ENCODE measurements around the gene CYP2R1.
"Not testable (repeated sequence)": the region's sequence is repeated elsewhere in the genome, so short reads cannot be mapped to it uniquely, and the experiment has no call there.

Gene CYP2R1

GRCh38 chr11:14863775-14864174 is 28.3 kb downstream of the CYP2R1 start:
- not testable (repeated sequence) for H3K27ac ChIP-seq (ENCODE audit: insufficient read depth, low read depth, low read length, poor library complexity, severe bottlenecking); H3K36me3 ChIP-seq (ENCODE audit: control insufficient read depth, insufficient read depth, low read length); H3K4me3 ChIP-seq (ENCODE audit: insufficient read depth, low read depth, low read length); H3K9me3 ChIP-seq (ENCODE audit: control insufficient read depth, low read length); H3K27me3 ChIP-seq (ENCODE audit: control insufficient read depth, insufficient read depth, low read length, poor library complexity, severe bottlenecking); H3K4me1 ChIP-seq (ENCODE audit: control insufficient read depth, insufficient read depth, low read length)
- 92 to 93% methylated on average over 4 of the region's 4 CpGs for WGBS, 2 experiments

GRCh38 chr11:14861680-14862079 is 30.4 kb downstream of the CYP2R1 start:
- H3K27me3 ChIP-seq (ENCODE audit: control insufficient read depth, insufficient read depth, low read length, poor library complexity, severe bottlenecking): no peaks in the 10 kb centered on the region
- 97% methylated on average over 1 of the region's 1 CpG for WGBS, 2 experiments
- no peak overlapping the region for H3K27ac ChIP-seq (ENCODE audit: insufficient read depth, low read depth, low read length, poor library complexity, severe bottlenecking)
- H3K36me3 ChIP-seq (ENCODE audit: control insufficient read depth, insufficient read depth, low read length): no peaks in the 10 kb centered on the region
- H3K4me3 ChIP-seq (ENCODE audit: insufficient read depth, low read depth, low read length): no peak overlapping the region
- H3K9me3 ChIP-seq (ENCODE audit: control insufficient read depth, low read length): no peaks in the 10 kb centered on the region
- H3K4me1 ChIP-seq (ENCODE audit: control insufficient read depth, insufficient read depth, low read length): no peaks in the 10 kb centered on the region

- Histone ChIP-seq H3K27me3 (ENCODE audit: control insufficient read depth, insufficient read depth, low read length, poor library complexity, severe bottlenecking) (no peaks in the 10 kb centered on the region), H3K4me1 (ENCODE audit: control insufficient read depth, insufficient read depth, low read length) (no peaks in the 10 kb centered on the region), H3K4me3 (ENCODE audit: insufficient read depth, low read depth, low read length) (no peak overlapping the region), H3K36me3 (ENCODE audit: control insufficient read depth, insufficient read depth, low read length) (no peaks in the 10 kb centered on the region), H3K27ac (ENCODE audit: insufficient read depth, low read depth, low read length, poor library complexity, severe bottlenecking) (no peak overlapping the region), H3K9me3 (ENCODE audit: control insufficient read depth, low read length) (no peaks in the 10 kb centered on the region)
- 98 to 100% methylated on average over 1 to 2 of the region's 2 CpGs for WGBS, 2 experiments
Observed at GRCh38 chr11:14860511-14860910, 31.5 kb downstream of the CYP2R1 start.

GRCh38 chr11:14858404-14858803 is 33.6 kb downstream of the CYP2R1 start:
- Histone ChIP-seq H3K27ac (ENCODE audit: insufficient read depth, low read depth, low read length, poor library complexity, severe bottlenecking) (no peak overlapping the region), H3K9me3 (ENCODE audit: control insufficient read depth, low read length) (no peaks in the 10 kb centered on the region), H3K27me3 (ENCODE audit: control insufficient read depth, insufficient read depth, low read length, poor library complexity, severe bottlenecking) (no peaks in the 10 kb centered on the region), H3K4me1 (ENCODE audit: control insufficient read depth, insufficient read depth, low read length) (no peaks in the 10 kb centered on the region), H3K4me3 (ENCODE audit: insufficient read depth, low read depth, low read length) (no peak overlapping the region), H3K36me3 (ENCODE audit: control insufficient read depth, insufficient read depth, low read length) (no peaks in the 10 kb centered on the region)
- WGBS, 2 experiments: no CpG with 5 or more reads among the region's 1 CpG

GRCh38 chr11:14857621-14858020 is 34.4 kb downstream of the CYP2R1 start:
- WGBS, 2 experiments: 86 to 100% methylated on average over 1 to 2 of the region's 3 CpGs
- Histone ChIP-seq H3K9me3 (ENCODE audit: control insufficient read depth, low read length) (no peaks in the 10 kb centered on the region), H3K4me3 (ENCODE audit: insufficient read depth, low read depth, low read length) (no peak overlapping the region), H3K4me1 (ENCODE audit: control insufficient read depth, insufficient read depth, low read length) (no peaks in the 10 kb centered on the region), H3K27me3 (ENCODE audit: control insufficient read depth, insufficient read depth, low read length, poor library complexity, severe bottlenecking) (no peaks in the 10 kb centered on the region), H3K27ac (ENCODE audit: insufficient read depth, low read depth, low read length, poor library complexity, severe bottlenecking) (no peak overlapping the region), H3K36me3 (ENCODE audit: control insufficient read depth, insufficient read depth, low read length) (no peaks in the 10 kb centered on the region)

- Histone ChIP-seq H3K27me3 (ENCODE audit: control insufficient read depth, insufficient read depth, low read length, poor library complexity, severe bottlenecking) (no peaks in the 10 kb centered on the region), H3K4me1 (ENCODE audit: control insufficient read depth, insufficient read depth, low read length) (no peaks in the 10 kb centered on the region), H3K9me3 (ENCODE audit: control insufficient read depth, low read length) (no peaks in the 10 kb centered on the region), H3K4me3 (ENCODE audit: insufficient read depth, low read depth, low read length) (no peak overlapping the region), H3K36me3 (ENCODE audit: control insufficient read depth, insufficient read depth, low read length) (no peaks in the 10 kb centered on the region), H3K27ac (ENCODE audit: insufficient read depth, low read depth, low read length, poor library complexity, severe bottlenecking) (no peak overlapping the region)
- 86 to 90% methylated on average over 1 of the region's 1 CpG for whole genome bisulfite sequencing, 2 experiments
Observed at GRCh38 chr11:14855890-14856289, 36.1 kb downstream of the CYP2R1 start.

GRCh38 chr11:14854057-14854456 is 38.0 kb downstream of the CYP2R1 start:
- Histone ChIP-seq H3K4me3 (ENCODE audit: insufficient read depth, low read depth, low read length) (no peak overlapping the region), H3K4me1 (ENCODE audit: control insufficient read depth, insufficient read depth, low read length) (no peaks in the 10 kb centered on the region), H3K27ac (ENCODE audit: insufficient read depth, low read depth, low read length, poor library complexity, severe bottlenecking) (no peak overlapping the region), H3K27me3 (ENCODE audit: control insufficient read depth, insufficient read depth, low read length, poor library complexity, severe bottlenecking) (no peaks in the 10 kb centered on the region), H3K9me3 (ENCODE audit: control insufficient read depth, low read length) (no peaks in the 10 kb centered on the region), H3K36me3 (ENCODE audit: control insufficient read depth, insufficient read depth, low read length) (no peaks in the 10 kb centered on the region)

GRCh38 chr11:14852571-14853177 is 39.4 kb downstream of the CYP2R1 start:
- no peaks in the 10 kb centered on the region for H3K27me3 ChIP-seq (ENCODE audit: control insufficient read depth, insufficient read depth, low read length, poor library complexity, severe bottlenecking)
- no peak overlapping the region for H3K4me3 ChIP-seq (ENCODE audit: insufficient read depth, low read depth, low read length)
- H3K36me3 ChIP-seq (ENCODE audit: control insufficient read depth, insufficient read depth, low read length): no peaks in the 10 kb centered on the region
- no peak overlapping the region for H3K27ac ChIP-seq (ENCODE audit: insufficient read depth, low read depth, low read length, poor library complexity, severe bottlenecking)
- H3K9me3 ChIP-seq (ENCODE audit: control insufficient read depth, low read length): no peaks in the 10 kb centered on the region
- WGBS, 2 experiments: 94 to 100% methylated on average over 4 of the region's 4 CpGs
- no peaks in the 10 kb centered on the region for H3K4me1 ChIP-seq (ENCODE audit: control insufficient read depth, insufficient read depth, low read length)

- Histone ChIP-seq H3K4me3 (ENCODE audit: insufficient read depth, low read depth, low read length) (no peak overlapping the region), H3K27ac (ENCODE audit: insufficient read depth, low read depth, low read length, poor library complexity, severe bottlenecking) (no peak overlapping the region), H3K36me3 (ENCODE audit: control insufficient read depth, insufficient read depth, low read length) (no peaks in the 10 kb centered on the region), H3K27me3 (ENCODE audit: control insufficient read depth, insufficient read depth, low read length, poor library complexity, severe bottlenecking) (no peaks in the 10 kb centered on the region), H3K9me3 (ENCODE audit: control insufficient read depth, low read length) (no peaks in the 10 kb centered on the region), H3K4me1 (ENCODE audit: control insufficient read depth, insufficient read depth, low read length) (no peaks in the 10 kb centered on the region)
- WGBS, 2 experiments: 97 to 100% methylated on average over 3 of the region's 3 CpGs
Observed at GRCh38 chr11:14842002-14842401, 50.0 kb downstream of the CYP2R1 start.

- H3K36me3 ChIP-seq (ENCODE audit: control insufficient read depth, insufficient read depth, low read length): no peaks in the 10 kb centered on the region
- H3K4me1 ChIP-seq (ENCODE audit: control insufficient read depth, insufficient read depth, low read length): no peaks in the 10 kb centered on the region
- no peak overlapping the region for H3K4me3 ChIP-seq (ENCODE audit: insufficient read depth, low read depth, low read length)
Observed at GRCh38 chr11:14835496-14836492, 56.2 kb downstream of the CYP2R1 start.

More at GRCh38 chr11:14835496-14836492, 56.2 kb downstream of the CYP2R1 start:
- Histone ChIP-seq H3K27ac (ENCODE audit: insufficient read depth, low read depth, low read length, poor library complexity, severe bottlenecking) (no peak overlapping the region), H3K9me3 (ENCODE audit: control insufficient read depth, low read length) (no peaks in the 10 kb centered on the region), H3K27me3 (ENCODE audit: control insufficient read depth, insufficient read depth, low read length, poor library complexity, severe bottlenecking) (no peaks in the 10 kb centered on the region)
